Measurements from ENCODE around the gene LRRC72. TPM values are rescaled to one million over a fixed set of nuclear protein-coding genes. Genes with fewer than 3 reads are reported as not detected.
"Not testable (repeated sequence)": the region's sequence is repeated elsewhere in the genome, so short reads cannot be mapped to it uniquely, and the experiment has no call there.

The LRRC72 gene
- total and polyA plus RNA-seq, 11 donors = not detected

DNA sequence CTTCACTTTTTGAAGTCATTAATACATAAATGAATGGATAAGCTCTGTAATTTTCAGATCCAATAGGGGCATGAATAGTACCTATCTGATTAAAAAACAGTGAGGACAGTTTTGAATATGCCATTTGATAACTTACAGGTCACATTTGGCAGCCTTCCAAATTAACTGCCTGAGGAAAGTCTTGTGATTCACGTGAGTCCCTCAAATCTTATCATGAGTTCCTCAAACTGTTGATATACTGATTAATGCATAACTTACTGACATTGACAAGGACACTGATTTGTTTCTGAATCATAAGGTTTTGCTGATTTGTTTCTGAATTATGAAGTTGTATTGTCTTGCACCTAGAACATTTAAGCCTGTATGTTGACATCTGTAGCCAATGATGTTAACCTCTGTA, 63.8 kb downstream of the LRRC72 start:
- DNase-seq = no peak
- TF ChIP-seq POLR2A (IDR thresholded peaks at IDR 0.05) = no peak
- TF ChIP-seq, protein P1, sequence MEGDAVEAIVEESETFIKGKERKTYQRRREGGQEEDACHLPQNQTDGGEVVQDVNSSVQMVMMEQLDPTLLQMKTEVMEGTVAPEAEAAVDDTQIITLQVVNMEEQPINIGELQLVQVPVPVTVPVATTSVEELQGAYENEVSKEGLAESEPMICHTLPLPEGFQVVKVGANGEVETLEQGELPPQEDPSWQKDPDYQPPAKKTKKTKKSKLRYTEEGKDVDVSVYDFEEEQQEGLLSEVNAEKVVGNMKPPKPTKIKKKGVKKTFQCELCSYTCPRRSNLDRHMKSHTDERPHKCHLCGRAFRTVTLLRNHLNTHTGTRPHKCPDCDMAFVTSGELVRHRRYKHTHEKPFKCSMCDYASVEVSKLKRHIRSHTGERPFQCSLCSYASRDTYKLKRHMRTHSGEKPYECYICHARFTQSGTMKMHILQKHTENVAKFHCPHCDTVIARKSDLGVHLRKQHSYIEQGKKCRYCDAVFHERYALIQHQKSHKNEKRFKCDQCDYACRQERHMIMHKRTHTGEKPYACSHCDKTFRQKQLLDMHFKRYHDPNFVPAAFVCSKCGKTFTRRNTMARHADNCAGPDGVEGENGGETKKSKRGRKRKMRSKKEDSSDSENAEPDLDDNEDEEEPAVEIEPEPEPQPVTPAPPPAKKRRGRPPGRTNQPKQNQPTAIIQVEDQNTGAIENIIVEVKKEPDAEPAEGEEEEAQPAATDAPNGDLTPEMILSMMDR (IDR thresholded peaks at IDR 0.05) = no peak
- no peaks in the 10 kb centered on the region for H3K9me3 ChIP-seq
- H3K4me3 ChIP-seq = no peak overlapping the region
- H3K27me3 ChIP-seq = no peaks in the 10 kb centered on the region
- no peak for ATAC-seq
- no peak overlapping the region for H3K27ac ChIP-seq
- peaks cover 0 to 20% (median 0%) of the 10 kb centered on the region in 12 donors for H3K4me1 ChIP-seq
- H3K36me3 ChIP-seq = no peaks in the 10 kb centered on the region
- 16 to 35% (median 23%) methylated on average over 1 of the region's 1 CpG for WGBS, 4 donors
- intact Hi-C loops (cut with DNase I) = no loop called here

DNA sequence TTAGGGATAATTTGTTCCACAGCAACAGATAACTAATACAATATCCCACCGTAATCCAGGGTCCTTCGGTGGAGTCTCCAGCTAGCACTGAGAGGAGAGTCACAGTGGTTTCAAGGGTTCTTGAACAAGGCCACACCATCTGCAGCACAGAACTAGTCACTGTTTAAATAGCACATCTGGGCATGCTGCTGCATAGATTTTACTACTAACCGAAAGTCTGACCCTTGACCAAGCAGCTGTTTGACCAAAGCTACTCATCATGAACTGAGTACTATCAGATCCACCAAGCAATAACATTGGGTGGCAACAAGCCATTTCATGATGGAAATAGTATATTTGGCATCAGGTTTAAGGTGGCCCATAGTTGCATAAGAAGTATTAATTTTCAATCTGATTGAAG, 65.8 kb downstream of the LRRC72 start:
- peaks cover 0 to 19% (median 0%) of the 10 kb centered on the region in 12 donors for H3K4me1 ChIP-seq
- H3K27me3 ChIP-seq = no peaks in the 10 kb centered on the region
- H3K4me3 ChIP-seq = no peak overlapping the region
- TF ChIP-seq POLR2A (IDR thresholded peaks at IDR 0.05) = no peak
- TF ChIP-seq, protein P1 (IDR thresholded peaks at IDR 0.05) = no peak
- DNase-seq (no peak), ATAC-seq (no peak)
- no peak overlapping the region for H3K27ac ChIP-seq
- peaks cover 0 to 9% (median 0%) of the 10 kb centered on the region in 9 donors for H3K36me3 ChIP-seq
- intact Hi-C loops (cut with DNase I) = no loop called here
- H3K9me3 ChIP-seq = no peaks in the 10 kb centered on the region
- WGBS, 4 donors = 76 to 98% (median 85%) methylated on average over 3 of the region's 3 CpGs

DNA sequence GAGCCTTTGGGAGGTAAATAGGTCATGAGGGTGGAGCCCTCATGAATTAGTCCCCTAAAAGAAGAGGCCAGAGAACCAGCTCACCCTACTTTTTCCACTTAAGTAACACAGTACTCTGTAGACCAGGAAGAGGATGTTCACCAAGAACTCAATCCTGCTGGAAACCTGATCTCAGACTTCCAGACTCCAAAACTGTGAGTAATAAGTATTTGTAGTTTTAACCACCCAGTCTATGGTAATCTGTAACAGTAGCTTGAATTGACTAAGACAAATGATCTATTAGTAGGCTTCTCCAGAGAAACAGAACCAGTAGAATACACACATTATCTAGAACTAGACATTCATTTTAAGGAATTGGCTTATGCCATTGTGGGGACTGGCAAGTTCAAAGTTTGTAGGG, 67.4 kb downstream of the LRRC72 start:
- TF ChIP-seq POLR2A (IDR thresholded peaks at IDR 0.05) = no peak
- TF ChIP-seq, protein P1 (IDR thresholded peaks at IDR 0.05) = no peak
- intact Hi-C loops (cut with DNase I) = no loop called here
- Histone ChIP-seq H3K9me3 (no peaks in the 10 kb centered on the region), H3K36me3 (peaks cover 0 to 21% (median 8%) of the 10 kb centered on the region in 9 donors), H3K27ac (no peak overlapping the region), H3K4me3 (no peak overlapping the region), H3K27me3 (no peaks in the 10 kb centered on the region), H3K4me1 (peaks cover 0 to 9% (median 0%) of the 10 kb centered on the region in 12 donors)
- DNase-seq = no peak
- ATAC-seq = no peak

DNA sequence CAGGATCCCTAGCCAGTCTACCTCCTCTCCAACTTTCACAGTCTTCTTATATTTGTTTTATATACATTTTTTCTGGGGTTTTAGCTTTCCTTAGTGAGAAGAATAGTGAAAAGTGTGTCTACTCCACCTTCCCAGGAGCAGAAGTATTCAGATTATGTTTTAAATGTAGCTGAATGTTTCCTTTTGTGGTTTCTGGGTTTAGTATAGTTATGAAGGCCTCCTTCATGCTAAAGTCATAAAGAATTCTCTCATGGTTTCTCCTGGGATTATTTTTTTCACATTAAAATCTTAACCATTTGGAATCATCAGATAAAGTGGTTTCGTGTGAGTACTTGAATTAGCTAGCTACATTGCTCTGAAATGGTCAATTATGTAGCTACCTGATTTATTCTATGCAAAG, 68.1 kb downstream of the LRRC72 start:
- no peaks in the 10 kb centered on the region for H3K27me3 ChIP-seq
- H3K27ac ChIP-seq = no peak overlapping the region
- TF ChIP-seq, protein P1 (IDR thresholded peaks at IDR 0.05) = no peak
- no peak for TF ChIP-seq POLR2A (IDR thresholded peaks at IDR 0.05)
- no peaks in the 10 kb centered on the region for H3K9me3 ChIP-seq
- ATAC-seq (no peak), DNase-seq (no peak)
- WGBS, 4 donors = 86 to 94% (median 88%) methylated on average over 1 of the region's 1 CpG
- peaks cover 0 to 9% (median 0%) of the 10 kb centered on the region in 12 donors for H3K4me1 ChIP-seq
- no peak overlapping the region for H3K4me3 ChIP-seq
- H3K36me3 ChIP-seq = peaks cover 0 to 27% (median 14%) of the 10 kb centered on the region in 9 donors
- intact Hi-C loops (cut with DNase I) = no loop called here

DNA sequence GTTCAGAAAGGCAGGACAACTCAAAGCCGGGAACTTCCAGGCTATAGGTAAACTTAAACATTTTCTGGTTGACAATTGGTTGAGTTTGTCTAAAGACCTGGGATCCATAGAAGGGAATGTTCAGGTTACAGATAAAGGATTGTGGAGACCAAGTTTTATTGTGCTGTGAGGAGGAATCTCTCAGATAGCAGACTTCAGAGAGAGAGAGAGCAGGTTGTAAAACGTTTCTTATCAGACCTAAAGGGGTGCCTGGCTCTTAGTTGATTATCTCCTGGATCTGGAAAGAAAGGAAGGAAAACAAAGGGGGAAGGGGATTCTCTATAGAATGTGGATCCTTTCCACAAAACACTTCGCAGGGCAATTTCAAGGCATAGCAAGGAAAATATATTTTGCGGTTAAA, 69.0 kb downstream of the LRRC72 start:
- H3K27ac ChIP-seq; H3K4me1 ChIP-seq; H3K27me3 ChIP-seq; DNase-seq; H3K9me3 ChIP-seq; H3K4me3 ChIP-seq; ATAC-seq; intact Hi-C loops (cut with DNase I): not testable (repeated sequence)
- WGBS, 4 donors = 71 to 73% (median 72%) methylated on average over 4 of the region's 4 CpGs
- peaks cover 0 to 36% (median 23%) of the 10 kb centered on the region in 9 donors for H3K36me3 ChIP-seq
